ENCODE data around the gene ST6GALNAC2.
"Not testable (repeated sequence)": the region's sequence is repeated elsewhere in the genome, so short reads cannot be mapped to it uniquely, and the experiment has no call there.

Gene ST6GALNAC2

GRCh38 chr17:76538941-76539570, 46.6 kb downstream of the ST6GALNAC2 start:
- no peak for DNase-seq

- DNase-seq: no peak
Measured at GRCh38 chr17:76538281-76538931, 47.3 kb downstream of the ST6GALNAC2 start.

DNA sequence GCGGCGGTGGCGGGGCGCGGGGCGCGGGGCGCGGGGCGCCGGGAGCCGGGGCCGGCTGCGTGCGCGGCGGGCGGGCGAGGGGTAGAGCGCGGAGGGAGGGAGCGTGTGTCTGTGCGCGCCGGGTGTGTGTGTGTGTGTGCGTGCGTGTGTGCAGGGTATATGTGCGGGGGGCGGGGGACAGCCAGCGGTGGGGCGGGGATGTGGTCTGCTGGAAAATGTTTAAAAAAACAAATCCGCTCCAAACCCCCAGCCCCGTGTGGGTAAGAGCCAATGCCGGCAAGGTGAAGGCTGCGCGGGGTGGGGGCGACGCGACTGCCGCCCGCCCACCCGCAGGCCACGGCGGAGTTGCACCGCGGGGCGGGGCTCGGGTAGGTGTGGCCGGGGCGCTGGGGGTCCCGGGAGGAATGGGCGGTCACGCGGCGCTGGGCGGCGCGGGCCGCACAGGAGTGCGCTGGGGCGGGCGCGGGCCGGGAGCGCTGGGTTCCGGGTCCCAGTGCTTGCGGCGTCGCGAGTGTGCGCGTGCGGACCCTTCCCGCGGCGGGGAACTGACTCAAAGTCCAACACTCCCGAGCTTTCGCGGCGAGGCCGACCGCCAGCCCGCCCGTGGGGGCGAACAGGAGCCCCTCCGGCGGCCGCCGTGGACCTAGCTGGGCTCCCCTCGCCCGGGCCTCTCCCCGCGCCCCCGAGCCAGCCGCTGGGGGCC, 47.9 kb downstream of the ST6GALNAC2 start, which contains the start of gene CYGB:
TSS of gene CYGB (minus strand) at position 132 of the 703 bp plus-strand sequence. CDS start 167 bp downstream, outside the sequence.
- DNase-seq: no peak

DNA sequence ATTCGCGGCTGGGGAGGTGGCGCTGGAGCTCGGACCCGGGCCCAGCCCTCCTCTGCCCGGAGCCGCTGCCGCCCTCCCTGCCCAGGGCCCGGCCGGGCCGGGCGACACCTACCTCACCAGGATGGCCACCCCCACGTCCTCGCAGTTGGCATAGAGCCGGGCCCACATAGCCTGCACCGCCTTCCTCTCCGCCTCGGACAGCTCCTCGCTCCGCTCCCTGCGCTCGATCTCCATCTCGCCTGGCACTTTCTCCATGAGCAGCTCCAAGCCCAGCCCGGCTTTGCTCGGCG, 48.4 kb downstream of the ST6GALNAC2 start:
- no peak for DNase-seq

DNA sequence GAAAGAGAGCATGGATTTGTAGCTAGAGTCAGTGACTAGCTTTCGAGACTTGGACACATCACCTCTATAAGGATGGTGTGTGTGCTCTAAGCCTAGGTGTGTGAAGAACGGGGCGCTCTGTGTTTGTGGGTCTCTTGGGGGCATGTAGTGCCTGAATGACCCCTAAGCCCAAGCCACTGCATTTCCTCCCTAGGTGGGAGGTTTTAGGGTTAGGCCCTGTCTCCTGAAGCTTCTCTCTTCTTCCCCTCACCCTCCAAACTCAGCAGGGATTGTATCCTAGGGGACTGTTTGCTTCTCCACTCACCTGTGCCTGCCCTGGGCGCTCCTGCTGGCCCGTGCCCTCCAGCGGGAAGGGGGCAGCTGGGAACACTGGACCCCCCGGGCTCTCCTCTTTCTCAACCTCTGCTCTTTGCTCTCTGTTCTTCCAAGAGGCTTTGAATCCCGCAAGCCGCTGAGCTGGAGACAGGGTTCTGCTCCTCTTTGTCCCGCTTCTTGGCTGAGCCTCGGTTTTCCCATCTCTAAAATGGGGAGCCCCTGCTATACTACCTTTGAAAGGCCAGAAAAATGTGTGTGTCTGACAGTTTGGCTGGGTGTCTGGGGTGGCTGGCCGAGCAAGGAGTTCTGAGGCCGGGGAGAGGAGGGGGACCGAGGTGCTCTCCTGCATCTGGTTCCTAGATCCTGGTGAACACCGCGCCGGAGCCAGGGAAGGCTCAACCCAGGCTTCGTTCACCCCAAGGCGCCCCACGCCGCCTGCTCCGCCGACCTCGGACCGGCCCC, 49.0 kb downstream of the ST6GALNAC2 start:
- no peak for DNase-seq

DNA sequence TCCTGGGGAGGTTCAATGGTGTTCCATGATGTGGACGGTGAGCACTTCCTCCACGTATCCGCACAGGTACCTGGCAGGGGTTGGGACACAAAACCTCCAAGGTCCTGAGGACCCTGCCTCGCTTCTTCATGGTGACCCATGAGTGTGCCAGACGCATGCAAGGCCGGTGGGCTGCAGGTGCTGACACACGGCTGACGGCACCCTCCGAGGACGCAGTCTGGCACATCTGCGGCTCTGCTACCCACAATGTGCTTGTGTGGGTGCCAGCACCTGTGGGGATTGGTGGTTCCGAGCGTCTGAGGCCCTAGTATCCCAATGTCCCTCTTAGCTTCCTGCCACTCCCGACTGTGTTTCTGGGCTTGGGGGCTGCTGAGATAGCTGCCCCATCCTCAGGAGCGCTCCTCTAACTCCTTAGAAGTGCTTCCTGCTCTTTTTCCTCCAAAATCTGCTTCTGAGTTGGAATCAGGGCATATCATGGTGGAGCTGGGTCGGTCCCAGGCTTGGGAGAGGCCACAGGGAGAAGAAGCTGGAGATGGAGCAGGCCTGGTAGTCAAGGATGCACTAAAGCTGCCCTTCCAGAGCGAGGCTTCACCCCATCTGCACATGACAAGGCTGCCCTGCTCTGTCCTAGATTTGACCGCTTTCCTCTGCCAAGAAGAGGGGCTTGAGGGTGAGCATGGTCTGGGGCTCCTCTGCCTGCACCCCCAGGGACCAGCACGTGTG, 49.7 kb downstream of the ST6GALNAC2 start:
- no peak for DNase-seq

DNA sequence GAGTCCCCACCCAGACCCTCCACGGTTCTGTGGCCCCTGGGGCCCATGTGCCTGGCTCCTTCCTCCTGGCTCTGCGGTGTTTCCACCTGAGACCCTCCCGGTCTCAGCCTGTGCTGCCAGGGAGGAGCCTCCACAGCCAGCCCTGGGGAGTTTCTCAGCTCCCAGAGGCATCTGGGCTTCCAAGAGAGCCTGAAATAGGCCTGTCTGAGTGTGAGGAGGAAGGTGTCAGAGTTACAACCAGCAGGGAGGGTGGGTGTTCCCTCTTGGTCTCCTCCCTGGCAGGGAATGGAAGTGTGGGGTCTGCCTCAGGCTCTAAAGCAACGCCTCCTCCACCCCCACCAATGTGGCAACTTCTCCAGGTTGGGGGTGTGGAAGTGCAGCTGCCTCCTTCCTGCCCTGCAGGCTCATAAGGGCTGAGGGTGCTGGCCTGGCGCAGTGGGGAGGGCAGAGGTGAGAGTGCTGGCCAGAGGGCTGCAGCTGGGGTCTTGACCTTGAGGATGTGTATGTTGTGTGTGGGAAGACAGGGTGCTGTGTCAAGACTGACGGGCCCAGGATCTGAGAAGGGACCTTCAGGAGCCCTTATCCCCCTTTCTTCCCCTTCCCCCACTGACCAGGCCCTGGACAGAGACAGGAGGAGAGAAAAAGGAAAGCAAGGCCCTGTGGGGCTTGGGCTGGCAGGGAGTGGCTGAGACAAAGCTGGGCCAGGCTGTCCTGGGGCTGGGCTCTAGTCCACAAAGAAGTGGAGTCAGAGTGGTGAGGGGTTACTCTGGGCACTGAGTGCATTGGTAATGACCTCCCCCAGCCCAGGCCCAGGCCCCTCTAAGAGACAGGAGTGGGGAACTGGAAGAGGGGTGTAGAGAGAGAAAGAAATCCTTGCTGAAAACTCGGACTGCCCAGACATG, 50.6 kb downstream of the ST6GALNAC2 start:
- DNase-seq: no peak

DNA sequence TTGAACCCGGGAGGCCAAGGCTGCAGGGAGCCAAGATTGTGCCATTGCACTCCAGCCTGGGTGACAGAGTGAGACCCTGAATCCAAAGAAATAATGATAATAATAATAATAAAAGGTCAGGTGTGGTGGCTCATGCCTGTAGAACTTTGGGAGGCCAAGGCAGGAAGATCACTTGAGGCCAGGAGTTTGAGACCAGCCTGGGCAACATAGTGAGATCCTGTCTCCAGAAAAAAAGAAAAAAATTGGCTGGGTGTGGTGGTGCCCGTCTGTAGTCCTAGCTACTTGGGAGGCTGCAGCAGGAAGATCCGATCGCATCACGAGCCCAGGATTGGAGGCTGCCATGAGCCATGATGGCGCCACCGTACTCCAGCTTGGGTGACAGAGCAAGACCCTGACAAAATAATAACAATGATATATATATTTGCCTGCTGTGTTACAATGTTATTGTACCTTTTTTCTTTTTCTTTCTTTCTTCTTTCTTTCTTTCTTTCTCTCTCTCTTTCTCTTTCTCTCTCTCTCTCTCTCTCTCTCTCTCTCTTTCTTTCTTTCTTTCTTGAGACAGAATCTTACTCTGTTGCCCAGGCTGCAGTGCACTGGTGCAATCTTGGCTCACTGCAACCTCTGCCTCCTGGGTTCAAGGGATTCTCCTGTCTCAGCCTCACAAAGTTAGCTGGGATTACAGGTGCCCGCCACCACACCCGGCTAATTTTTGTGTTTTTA, 51.9 kb downstream of the ST6GALNAC2 start:
- DNase-seq: not testable (repeated sequence)

GRCh38 chr17:76532072-76532651, 53.5 kb downstream of the ST6GALNAC2 start:
- DNase-seq: no peak

DNA sequence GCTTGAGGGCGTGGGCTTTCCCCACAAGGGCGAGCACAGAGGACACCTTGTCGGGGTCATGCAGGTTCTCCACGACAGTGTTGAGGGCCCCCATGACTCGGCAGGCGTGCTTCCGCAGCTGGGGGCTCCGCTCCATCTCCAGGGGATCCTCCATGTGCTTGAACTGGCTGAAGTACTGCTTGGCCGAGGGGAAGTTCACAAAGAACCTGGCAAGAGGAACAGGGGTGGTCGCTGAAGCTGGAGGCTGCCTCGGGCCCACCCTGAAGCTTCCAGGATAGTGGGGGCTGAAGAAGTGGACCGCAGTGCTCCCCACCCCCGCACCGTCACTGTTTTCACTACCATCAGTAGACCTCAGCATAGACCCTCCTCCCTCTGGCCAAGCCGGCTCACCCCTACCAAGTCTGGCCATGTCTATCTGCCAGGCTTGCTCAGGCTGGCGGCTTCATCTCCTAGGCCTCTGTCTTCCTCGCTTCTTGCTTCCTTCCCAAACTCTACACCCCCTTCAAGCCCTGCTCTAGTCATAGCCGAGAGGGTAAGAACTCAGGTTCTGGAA, 54.1 kb downstream of the ST6GALNAC2 start:
- no peak for DNase-seq

DNA sequence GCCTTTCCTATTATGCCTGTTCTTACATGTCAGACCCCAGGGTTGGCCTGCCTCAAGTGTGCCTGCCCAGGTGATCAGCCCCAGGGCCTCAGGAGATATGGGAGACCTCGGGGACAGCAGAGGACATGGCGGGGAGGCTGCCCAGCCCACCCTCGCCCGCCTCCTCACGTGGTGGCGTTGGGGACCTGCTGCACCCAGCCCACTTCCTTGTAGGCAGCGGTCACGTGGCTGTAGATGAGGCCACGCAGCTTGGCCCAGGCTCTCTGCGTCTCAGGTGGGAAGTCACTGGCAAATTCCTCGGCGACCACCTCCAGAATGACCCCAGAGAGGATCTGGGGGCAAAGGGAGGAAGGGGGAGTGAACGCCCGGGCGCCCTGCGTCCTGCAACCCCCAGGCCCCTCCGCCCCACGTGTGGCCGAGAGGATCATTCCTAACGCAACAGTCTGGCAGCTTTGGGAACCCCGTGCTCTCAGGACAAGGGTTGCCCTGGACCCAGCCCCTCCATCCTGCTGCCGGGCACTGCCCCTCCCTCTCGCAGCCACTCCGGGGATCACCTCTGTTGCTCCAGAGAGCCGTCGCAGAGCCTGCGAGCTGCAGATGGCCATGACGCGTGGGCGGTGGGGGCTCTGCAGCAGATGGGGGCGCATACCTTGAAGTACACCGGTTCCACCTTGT, 54.7 kb downstream of the ST6GALNAC2 start:
- no peak for DNase-seq

GRCh38 chr17:76530095-76530723, 55.5 kb downstream of the ST6GALNAC2 start:
- no peak for DNase-seq

DNA sequence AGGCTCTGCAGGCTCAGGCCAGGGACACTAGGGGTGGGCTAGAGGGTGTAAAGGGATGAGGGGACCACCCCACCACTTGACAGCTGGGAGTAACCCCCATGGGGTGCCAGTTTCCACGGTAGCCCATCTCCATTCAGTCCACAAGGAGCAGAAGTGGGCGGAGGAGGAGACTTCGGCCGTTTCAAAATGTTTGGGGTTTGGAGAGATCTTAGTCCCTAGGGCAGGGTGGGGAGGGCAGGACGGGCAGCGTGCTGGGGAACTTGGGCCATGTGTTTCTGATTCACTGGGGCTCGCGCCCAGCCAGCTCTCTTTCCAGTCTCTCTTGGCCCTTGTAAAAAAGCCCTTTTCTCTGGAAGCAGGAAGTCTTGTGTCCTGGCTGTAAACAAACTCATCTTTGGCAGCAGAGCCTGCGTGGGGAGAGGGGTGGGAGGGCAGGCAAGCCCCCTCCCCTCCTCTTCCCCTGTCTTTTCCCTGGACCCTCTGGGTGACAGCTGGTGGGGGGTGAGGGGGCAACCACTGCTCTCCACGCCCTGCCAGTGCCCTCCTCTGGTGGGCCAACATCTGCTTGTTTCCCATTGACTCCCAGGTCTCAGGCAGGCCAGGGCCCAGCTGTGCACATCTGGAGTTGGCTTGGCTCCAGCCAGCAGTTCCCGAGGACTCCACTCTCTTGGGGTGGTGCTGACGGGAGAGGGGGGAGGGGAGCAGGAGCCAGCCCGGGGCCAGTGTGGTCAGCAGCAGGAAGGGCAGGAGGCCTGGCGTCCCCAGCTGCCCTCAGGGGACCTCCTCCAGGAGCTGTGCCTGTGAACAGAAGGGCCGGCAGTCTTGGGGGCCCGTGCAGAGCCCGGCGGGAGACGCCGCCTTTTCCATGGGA, 56.2 kb downstream of the ST6GALNAC2 start:
- no peak for DNase-seq

- DNase-seq: no peak
Measured at GRCh38 chr17:76528528-76529223, 57.0 kb downstream of the ST6GALNAC2 start.

GRCh38 chr17:76528156-76528527, 57.5 kb downstream of the ST6GALNAC2 start:
- no peak for DNase-seq

- no peak for DNase-seq
Measured at GRCh38 chr17:76527430-76528111, 58.1 kb downstream of the ST6GALNAC2 start.

GRCh38 chr17:76527016-76527415, 58.6 kb downstream of the ST6GALNAC2 start:
- DNase-seq: not testable (repeated sequence)
